GM12891 (cell line): ENCODE results near the gene LYSMD2.

Experiments used
- DNase-seq: peaks from one replicate; pipeline ENCODE4 v3.0.0; 2011; ENCODE audit warnings: low spot score; ENCODE audit not compliant: insufficient read length
- FAIRE-seq: peaks from 2 replicates; lab custom pipeline; 2011; peaks lifted over from hg19 to GRCh38; lab: Jason Lieb, UNC
- PAX5 ChIP-seq: IDR thresholded peaks from 2 replicates; pipeline ENCODE4 v1.6.1; 2011; ENCODE audit warnings: low read length, moderate library complexity, mild to moderate bottlenecking; ENCODE audit not compliant: insufficient read depth, severe bottlenecking
- POLR2A ChIP-seq: IDR thresholded peaks from 2 replicates; pipeline ENCODE4 v1.6.1; 2011; ENCODE audit warnings: low read depth, low read length, control low read depth
- POLR2AphosphoS5 ChIP-seq: IDR thresholded peaks from 2 replicates; pipeline ENCODE4 v1.6.1; 2011; ENCODE audit warnings: low read depth, low read length, control low read depth
- POU2F2 ChIP-seq: IDR thresholded peaks from 2 replicates; pipeline ENCODE4 v1.6.1; 2011; ENCODE audit warnings: low read depth, mild to moderate bottlenecking, control low read depth, low read length, moderate library complexity
- SPI1 ChIP-seq: IDR thresholded peaks from 2 replicates; pipeline ENCODE4 v1.6.1; 2011; ENCODE audit warnings: low read depth, low read length, control low read depth
- TAF1 ChIP-seq: IDR thresholded peaks from 2 replicates; pipeline ENCODE4 v1.6.1; 2011; ENCODE audit warnings: low read depth, low read length, control low read depth

The LYSMD2 gene

DNA sequence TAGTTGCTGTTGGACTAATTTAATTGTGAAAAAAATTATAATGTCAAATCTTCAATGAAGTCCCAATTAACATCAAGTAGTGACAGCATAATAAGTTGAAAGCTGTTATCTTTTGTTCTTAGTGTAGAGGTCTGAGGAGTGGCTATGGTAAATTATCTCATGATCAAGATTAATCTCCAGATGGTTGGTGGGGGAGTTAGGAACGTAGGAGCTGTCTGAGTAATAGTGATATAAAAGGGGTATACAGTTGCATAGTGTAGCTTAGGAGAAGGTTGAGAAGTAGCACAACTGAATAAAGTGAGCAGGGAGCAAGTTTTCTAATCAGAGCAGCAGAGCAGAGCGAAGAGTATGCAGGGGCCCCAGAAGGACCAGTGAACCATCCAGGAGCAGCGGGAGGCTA, 33.4 kb upstream of the LYSMD2 start:
- no peak for FAIRE-seq
- TF ChIP-seq SPI1 (no peak), PAX5 (no peak), POLR2A (no peak), POLR2AphosphoS5 (no peak), POU2F2 (no peak), TAF1 (no peak)

DNA sequence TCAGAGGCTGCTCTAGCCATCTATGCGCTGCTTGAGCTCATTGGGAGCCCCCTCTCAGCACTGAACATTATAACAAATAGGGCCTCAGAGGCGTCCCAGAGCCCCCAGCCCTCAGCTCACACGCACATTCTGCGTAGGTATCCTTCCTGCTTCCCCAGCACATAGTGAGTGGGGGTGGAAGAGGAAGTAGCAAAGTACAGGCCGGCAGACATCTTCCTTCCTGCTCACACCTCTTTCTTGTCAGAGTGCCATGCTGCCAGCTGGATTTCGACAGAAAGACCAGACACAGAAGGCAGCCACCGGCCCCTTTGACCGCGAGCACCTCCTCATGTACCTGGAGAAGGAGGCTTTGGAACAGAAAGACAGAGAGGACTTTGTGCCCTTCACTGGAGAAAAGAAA, 30.6 kb upstream of the LYSMD2 start:
- DNase-seq (no peak), FAIRE-seq (no peak)
- TF ChIP-seq POU2F2 (no peak), SPI1 (no peak), PAX5 (no peak), POLR2A (no peak), POLR2AphosphoS5 (no peak), TAF1 (no peak)

More for the DNA sequence above, 33.4 kb upstream of the LYSMD2 start:
- DNase-seq, result no peak

- DNase-seq (no peak), FAIRE-seq (no peak)
- TF ChIP-seq POU2F2 (no peak), SPI1 (peak; percentile 49), PAX5 (no peak)
These were observed 28.9 kb upstream of the LYSMD2 start for GRCh38 chr15:51766341-51766740.

- FAIRE-seq, result no peak
- TF ChIP-seq TAF1 (no peak), SPI1 (no peak), POLR2AphosphoS5 (no peak), POU2F2 (no peak), PAX5 (no peak), POLR2A (no peak)
- DNase-seq, result no peak
These were observed 28.3 kb upstream of the LYSMD2 start for GRCh38 chr15:51765751-51766150.

DNA sequence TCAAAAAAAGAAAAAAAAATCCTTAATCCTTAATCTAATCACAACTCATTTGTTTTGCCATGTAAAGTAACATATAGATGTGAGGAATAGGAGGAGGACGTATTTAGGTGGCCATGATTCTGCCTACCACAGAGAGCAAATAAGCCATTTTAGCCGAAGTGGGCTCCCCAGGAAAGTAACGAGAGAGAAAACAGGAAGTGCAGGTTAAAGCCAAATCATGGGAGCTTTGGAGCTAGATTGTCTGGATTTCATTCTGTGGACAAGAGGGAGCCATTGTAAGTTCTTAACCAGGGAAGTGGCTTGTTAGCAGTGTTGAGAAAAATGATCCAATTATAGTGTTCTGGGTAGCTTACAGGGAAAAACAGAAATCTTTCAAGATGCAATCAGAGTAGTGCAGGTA, 23.4 kb upstream of the LYSMD2 start:
- FAIRE-seq (no peak), DNase-seq (no peak)
- TF ChIP-seq POLR2AphosphoS5 (no peak), SPI1 (peak; percentile 67)

DNA sequence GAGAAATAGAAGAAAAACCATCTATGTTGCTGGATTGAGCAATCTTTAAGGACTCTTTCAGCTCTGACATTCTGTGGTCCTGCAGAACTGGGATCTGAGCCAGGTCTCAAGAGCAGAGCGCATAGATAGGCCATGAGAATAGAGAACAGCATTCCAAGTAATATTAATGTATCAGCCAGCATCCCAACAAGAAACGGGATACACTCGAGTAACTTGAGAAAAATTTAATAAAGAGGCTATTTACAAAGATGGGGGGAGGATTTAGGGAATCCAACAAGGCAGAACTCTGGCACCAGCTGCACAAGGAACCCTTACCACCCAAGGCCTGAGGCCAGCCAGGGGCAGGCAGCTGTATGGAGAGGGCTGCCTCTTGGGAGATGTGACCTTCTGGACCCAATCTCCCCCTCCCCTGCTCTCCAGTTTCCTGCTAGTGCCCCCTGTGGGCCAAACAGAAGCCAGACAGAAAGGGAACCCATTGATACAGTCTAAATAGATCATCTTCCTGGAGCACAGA, 22.2 kb upstream of the LYSMD2 start:
- DNase-seq (no peak), FAIRE-seq (no peak)
- TF ChIP-seq POLR2A, result no peak
- TF ChIP-seq POU2F2, result no peak
- no peak for TF ChIP-seq SPI1
- no peak for TF ChIP-seq PAX5
- TF ChIP-seq POLR2AphosphoS5, result no peak
- no peak for TF ChIP-seq TAF1

DNA sequence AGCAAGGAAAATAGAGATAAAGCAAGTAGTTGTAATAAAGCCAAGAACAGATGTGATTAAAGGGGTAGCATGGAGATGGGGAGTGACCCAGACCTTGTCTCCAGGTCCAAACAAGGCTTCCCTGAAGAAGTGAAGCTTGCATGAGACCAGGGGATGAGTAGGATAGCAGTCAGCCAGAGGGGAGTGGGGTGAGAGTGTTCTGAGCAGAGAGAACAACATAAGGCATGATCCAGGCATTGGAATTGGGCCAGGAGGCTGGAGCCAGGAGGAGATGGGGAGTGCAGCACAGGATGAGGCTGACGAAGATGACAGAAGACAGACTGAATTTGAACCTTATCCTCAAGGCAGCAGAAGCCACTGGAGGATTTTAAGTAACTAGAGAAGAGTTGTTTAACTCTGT, 21.2 kb upstream of the LYSMD2 start:
- FAIRE-seq, result no peak
- DNase-seq, result no peak
- TF ChIP-seq POLR2AphosphoS5, result no peak
- TF ChIP-seq PAX5, result no peak
- TF ChIP-seq POLR2A, result no peak
- TF ChIP-seq SPI1, result no peak
- TF ChIP-seq TAF1, result no peak
- no peak for TF ChIP-seq POU2F2

GRCh38 chr15:51757450-51757849, 20.0 kb upstream of the LYSMD2 start:
- no peak for FAIRE-seq
- TF ChIP-seq SPI1 (no peak), TAF1 (no peak), POU2F2 (no peak), PAX5 (no peak), POLR2A (no peak), POLR2AphosphoS5 (no peak)
- no peak for DNase-seq

GRCh38 chr15:51756482-51756881, 19.0 kb upstream of the LYSMD2 start:
- no peak for DNase-seq
- TF ChIP-seq TAF1 (no peak), POLR2AphosphoS5 (no peak), POLR2A (no peak), PAX5 (no peak), POU2F2 (no peak), SPI1 (no peak)
- FAIRE-seq, result no peak

DNA sequence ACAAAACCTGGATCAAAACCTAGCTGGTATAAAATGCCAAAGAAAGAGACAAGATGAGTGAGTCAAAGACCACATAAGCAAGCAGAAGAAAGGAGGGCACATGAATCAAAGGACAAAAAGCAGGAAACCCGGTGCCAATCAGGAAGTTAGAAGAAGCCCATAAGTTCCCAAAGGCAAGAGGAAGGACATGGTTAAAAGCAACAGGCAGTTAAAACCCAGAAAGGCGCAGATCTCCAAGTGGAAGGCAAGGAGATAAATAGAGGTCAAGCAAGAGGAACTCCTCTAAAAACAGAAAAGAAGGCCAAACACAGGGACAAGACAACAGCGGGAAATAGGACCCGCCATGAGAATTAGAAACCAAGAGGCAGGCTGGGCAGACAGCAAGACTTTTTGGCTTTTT, 18.3 kb upstream of the LYSMD2 start:
- TF ChIP-seq PAX5, result no peak
- no peak for TF ChIP-seq TAF1
- no peak for FAIRE-seq
- DNase-seq, result no peak

GRCh38 chr15:51754267-51754666, 16.8 kb upstream of the LYSMD2 start:
- DNase-seq, result no peak
- TF ChIP-seq POLR2A (no peak), PAX5 (no peak), POU2F2 (no peak), SPI1 (no peak), POLR2AphosphoS5 (no peak), TAF1 (no peak)
- FAIRE-seq, result no peak
